Stimulated activated CD4-positive, alpha-beta T cell treated with anti-CD3 and anti-CD28 coated beads, Interleukin-2, amount 100 ng/mL, for 24 hours (primary cell): Measurements from ENCODE around the gene SERINC5.
A peak's percentile ranks its signal among the peaks of the same experiment; 100 is the strongest.

Experiments used
- DNase-seq, 2 donors: peaks; one replicate each; pipeline ENCODE4 v3.0.0-alpha.2; 2020

SERINC5 gene

DNA sequence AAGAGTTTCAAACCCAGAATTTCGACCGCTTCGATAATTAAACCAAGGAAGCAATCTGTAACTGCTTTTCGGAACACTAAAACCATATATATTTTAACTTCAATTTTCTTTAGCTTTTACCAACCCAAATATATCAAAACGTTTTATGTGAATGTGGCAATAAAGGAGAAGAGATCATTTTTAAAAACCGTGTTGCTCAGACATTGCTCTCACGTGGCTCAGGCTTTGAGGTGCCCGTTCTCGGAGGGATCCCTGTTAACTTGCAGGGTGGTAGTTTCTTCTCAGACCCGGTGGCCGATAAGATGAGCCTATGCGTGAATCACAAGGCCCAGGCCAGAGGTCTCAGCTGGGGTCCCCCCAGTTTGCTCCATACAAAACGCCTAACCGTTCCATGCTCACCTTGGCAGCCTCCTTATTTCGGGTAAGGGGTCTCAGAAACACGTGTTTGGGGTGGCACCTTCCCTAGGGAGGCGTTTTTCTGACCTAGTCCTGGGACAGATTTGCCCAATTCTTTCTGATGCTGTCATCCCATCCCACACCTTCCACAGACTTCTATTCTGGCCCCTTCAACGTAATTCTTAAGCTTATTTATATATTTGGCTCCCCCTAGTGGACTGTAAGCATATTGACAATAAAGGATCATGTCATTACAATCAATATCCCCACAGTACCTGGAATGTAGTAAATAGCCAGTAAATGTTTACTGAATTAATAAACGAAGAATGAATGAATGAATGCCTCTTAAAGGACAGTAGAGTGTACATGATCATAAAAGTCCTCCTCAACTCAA, 172.6 kb downstream of the SERINC5 start:
- DNase-seq, result peak; percentile 14 to 30

DNA sequence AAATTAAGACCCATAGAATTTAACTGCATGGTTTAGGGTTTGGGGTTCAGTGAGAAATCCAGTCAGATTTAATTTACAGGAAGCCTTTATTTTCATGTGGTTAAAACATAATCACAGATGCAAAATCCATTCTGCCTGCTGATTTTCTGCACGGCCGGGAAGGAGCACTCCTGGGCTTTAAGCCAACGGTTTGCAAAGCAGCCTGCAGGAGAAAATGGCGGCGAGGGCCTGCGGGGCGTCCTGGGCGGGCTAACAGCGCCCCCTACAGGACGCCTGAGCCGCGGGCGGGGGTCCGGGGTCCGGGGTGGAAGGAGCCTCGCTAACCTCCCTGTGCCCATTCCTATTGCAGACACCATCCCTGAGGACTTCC, 173.1 kb downstream of the SERINC5 start:
- DNase-seq, result peak; percentile 22 to 77

DNA sequence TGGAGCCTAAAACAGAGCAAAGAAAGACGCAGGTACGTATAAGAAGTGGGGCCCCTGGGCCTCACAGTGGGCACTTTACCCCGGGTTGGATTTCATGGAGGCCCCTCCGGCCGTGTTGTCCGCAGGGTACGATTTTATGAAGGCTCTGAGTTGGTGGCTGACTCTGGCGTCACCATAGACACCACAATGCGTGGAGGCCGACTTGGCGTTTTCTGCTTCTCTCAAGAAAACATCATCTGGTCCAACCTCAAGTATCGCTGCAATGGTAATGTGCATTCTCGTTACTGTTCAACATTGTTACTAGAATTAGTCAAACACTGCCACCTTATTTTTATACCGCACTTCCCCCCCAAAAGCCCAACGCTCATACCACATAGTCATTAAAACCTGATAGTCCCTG, 173.6 kb downstream of the SERINC5 start:
- DNase-seq, result no peak

DNA sequence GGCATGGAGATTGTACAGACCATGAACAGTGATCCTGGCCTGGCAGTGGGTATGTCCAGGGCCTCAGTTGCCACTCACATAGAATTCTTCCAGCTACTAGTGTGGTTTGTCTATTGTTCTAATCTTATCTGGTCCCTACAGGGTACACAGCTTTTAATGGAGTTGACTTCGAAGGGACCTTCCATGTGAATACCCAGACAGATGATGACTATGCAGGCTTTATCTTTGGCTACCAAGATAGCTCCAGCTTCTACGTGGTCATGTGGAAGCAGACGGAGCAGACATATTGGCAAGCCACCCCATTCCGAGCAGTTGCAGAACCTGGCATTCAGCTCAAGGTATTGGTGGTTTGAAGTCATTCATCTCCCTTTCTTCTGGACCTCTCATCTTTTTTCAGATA, 176.9 kb downstream of the SERINC5 start:
- no peak for DNase-seq

DNA sequence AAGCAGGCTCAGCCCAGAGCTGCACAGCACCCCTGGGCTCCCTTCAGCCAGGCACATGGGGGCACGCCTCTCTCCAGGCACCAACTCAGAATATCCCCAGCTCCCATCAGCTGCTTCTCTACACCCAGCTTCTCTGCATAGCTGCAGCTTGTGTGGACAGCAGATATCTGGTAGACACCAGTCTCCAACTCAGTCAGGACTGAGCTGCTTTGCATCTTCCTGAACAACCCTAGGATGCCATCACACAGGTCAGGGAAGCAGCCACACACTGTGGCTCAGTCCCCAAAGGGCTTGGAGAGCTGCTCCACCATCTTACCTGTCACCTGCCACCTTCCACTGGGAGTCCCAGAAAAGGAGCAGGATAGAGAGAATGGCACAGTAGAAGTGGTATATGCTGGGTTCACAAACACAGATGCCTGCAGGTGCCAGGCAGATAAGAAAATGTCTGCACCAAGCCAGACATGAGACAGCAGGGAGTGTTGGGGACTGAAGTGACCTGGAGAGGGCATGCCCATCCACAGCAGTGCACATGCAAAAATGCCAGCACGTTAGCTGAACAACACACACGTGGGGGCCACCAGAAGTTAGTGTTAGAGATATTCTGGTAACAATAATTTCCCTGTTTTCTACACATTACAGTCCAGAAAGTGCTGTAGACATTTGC, 178.7 kb downstream of the SERINC5 start:
- DNase-seq, result no peak

DNA sequence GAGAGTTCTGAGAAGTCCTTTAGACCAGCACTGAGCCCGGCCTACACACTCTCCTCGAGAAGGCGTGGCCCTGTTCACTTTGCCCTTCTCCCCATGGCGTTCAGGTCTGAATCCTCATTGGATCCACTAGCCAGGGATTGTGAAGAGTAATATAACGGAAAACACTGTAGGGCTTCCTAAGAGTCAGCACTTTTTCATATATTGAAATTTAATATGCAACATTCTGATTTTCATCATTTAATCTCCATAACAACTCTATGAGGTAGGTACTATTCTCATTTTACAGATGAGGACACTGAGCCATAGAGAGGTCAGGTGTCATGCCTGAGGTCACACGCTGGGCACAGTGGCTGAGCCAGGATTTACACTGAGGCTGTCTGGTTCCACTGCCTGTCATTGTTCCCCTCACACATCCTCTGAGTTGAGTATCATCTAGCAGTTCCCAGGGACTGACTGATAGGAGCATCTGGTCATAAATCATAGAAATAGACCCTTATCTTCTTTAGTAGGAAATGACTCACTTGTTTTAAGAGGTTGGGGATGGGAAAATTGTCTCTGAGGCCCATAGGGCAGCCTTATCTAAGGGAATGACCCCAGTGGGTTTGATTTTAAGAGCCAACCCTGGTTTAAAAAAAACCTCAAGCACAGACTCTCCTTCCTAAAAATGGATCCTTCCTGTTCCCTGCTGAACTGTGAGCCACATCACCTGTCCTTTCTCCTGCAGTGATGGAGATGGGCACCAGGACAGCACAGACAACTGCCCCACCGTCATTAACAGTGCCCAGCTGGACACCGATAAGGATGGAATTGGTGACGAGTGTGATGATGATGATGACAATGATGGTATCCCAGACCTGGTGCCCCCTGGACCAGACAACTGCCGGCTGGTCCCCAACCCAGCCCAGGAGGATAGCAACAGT, 179.5 kb downstream of the SERINC5 start:
- DNase-seq, result no peak

DNA sequence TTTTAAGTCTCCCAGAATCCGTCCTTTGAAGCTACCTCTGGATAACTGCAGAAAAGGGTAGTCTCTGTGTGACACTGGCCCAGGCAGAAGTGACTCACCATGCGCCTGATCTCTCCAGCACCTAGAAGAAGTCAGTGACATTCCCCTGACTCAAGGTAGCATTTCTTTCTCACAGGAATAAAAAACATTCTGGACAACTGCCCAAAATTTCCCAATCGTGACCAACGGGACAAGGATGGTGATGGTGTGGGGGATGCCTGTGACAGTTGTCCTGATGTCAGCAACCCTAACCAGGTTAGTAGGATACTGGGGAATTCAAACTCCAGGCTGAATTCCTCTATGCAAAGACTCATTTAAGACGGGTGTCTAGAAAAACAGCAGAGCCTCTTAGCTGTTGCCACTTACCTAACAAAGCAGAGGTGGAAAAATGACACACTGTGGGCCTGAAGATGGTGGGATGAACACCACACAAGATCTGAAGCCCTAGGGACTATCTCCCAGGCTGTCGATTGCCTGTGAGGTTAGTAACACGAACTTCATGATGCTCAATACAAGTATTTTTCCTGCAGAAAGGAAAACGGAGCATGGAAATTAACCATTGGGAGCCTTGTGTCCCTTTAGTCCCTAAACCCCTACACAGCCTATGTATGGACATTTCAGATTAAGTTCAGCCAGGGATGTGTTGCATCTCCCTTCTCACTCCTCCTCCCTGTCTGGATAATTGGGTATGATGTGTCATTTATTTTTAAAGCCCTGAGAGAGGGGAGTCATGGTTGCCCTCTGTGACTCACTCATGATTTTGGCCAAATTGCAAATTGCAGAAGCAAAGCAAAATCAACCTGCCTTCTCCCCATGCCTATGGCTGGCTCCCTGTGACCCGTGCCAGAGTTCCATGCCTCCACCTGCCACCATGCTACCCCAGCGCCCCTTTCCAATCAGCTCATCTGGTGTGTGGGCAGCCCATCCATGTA, 183.5 kb downstream of the SERINC5 start:
- no peak for DNase-seq

DNA sequence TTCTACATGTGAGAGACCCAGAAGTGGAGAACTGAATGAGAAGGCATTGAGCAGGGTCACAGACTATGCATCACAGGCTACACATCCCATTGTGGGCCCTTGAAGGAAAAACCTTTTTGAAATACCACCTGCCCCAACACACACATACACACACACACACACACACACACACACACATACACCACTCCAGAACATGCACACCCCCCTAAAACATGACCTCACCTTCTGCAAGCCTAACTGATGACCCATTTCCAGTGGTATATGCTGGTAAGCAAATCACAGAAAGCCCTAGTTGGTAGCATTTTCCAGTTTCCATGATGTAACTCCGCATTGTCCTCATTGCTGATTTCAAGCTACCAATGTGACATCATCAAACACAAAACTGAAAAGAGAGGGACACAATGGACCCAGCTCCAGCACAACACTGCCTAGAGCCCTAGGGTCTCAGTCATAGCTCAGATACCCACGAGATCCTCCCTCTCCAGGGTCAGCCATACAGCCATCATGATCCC, 184.3 kb downstream of the SERINC5 start:
- no peak for DNase-seq

DNA sequence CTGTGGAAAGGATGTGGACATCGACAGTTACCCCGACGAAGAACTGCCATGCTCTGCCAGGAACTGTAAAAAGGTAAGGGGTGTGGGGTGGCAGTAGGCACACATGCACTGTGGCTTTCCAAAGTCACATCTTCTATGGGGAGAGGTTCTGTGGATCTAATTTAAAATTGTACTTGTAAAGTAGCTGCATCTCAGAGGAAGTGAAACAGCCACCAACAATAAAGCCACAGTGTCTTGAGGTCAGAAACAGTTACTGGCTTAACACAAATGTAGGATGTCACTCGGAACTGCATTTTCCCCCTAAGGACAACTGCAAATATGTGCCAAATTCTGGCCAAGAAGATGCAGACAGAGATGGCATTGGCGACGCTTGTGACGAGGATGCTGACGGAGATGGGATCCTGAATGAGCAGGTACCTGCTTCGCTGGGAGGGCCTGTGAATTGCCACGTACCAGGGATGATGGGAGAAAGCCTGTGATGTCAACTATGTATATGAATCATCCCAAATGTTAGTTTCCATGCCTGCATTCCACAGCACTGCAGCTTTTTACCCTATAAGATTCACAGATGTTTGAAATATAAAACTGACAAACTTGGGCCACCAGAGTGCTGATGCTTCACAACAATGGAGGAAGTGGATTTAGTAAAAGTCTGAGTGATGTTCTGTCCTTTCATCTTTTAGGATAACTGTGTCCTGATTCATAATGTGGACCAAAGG, 185.4 kb downstream of the SERINC5 start:
- no peak for DNase-seq

DNA sequence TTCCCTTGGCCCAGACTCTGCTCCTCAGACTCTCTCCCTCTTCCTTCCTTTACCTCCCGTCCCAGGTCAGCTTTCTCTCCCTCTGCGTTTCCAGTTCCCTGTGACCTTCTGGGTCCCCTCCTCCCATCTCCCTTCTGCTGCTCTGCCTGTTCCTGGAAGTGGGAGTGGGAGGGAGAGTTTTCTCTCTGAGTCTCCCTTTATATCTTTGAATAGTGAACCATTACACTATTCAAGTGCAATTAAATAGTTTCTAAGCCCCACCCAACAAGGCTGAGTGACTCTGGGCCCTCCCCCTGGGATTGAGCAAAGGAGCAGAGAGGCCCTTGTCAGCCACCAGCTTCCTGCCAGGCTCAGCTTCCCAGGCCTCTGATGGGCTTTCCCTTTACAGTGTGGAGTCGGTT, 185.9 kb downstream of the SERINC5 start:
- DNase-seq, result no peak

DNA sequence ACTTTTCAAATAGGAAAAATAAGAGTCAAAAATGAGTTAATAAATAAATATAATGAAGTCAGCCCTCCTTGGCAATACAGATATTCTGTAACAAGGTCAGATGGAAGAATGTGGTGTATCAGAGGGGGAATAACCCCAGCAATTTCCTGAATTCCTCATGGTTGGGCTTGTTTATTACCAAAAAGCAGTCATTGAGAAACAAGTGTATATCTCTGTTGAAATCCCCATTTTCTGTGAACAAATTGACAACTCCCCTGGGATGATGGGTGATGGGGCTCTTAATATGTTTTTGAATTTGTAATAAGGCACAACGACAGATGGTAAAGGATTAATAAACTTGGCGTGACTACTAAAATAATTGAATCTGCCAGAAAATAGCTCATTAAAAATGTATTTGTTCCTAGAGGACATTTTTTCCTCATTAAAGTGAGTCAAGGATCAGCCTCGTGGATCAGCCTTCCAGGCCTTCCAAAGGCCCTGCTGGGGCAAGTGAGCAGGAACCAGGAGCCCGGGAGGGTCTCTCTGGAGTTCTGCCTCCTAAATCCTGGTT, 186.5 kb downstream of the SERINC5 start:
- no peak for DNase-seq

DNA sequence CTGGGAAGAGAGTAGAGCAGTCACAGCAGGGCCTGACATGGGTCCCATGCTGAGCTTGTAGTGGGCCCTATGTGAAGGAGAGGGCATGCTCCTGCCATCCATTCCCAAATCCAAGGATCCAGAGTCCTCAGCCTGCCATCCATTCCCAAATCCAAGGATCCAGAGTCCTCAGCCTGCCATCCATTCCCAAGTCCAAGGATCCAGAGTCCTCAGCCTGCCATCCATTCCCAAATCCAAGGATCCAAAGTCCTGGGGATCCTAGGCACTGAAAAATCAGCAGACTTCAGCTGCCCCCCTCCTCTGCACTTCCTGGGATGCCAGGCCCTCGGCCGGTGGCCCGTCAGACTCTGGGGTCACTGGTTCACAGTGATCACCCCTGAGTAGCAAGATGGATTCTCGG, 187.1 kb downstream of the SERINC5 start:
- DNase-seq, result no peak

DNA sequence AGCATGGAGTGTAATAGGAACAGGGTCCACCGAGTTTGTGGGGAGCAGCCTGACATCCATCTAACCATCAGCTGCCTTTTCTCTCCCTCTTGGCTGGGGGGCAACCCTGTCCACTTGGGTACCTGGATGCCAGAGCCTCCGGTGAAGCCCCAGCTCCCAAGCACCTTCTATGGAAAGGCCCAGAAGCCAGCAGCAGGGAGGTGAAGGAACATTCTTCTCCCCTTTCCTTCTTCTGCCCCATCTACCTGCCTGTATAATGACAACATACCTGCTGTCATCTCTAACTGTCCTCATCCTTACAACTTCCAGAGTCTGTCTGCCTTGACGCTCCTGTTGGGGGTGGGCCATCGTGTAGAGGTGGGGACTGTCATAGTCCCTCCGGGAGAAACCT, 187.6 kb downstream of the SERINC5 start:
- no peak for DNase-seq

DNA sequence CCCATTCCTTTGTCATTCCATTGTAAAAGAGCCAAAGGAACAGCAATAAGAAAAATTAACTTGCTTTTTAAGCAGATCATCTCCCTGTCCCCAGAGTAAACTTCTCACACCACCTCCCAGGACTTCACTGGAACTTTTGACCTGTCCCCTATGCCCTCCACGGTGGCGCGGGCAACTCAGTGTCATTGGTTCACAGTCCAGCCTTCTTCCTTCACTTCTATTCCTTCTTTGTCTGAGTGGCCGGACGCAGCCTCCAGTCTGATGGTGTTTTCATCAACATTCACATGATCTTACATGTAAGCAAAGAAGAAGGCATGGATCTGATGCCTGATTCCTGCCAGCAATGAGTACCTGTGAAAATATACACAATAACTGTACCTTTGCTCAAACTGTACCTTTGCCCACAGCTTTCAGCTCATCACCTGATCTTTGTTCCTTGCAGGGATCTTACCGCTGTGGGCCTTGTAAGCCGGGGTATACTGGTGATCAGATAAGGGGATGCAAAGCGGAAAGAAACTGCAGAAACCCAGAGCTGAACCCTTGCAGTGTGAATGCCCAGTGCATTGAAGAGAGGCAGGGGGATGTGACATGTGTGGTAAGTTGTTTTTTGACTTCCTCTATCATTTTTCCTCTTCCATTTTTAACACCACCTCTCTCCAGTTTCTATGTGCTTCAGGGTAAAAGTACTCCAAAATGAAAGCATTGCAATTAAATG, 188.2 kb downstream of the SERINC5 start:
- DNase-seq, result no peak

DNA sequence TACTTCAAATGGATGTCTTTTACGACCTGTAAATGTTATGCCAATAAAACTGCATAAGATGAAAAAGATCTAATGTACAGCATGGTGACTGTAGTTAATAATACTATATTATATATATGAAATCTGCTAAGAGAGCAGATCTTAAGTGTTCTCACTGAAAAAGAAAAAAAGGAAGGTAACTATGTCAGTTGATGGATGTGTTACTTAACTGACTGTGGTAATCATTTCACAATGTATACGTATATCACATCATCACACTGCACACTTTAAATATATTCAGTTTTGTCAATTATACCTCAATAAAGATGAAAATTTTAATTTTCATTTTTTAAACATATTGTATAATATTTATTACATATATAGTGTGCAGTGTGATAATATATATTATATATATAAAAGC, 188.8 kb downstream of the SERINC5 start:
- no peak for DNase-seq

DNA sequence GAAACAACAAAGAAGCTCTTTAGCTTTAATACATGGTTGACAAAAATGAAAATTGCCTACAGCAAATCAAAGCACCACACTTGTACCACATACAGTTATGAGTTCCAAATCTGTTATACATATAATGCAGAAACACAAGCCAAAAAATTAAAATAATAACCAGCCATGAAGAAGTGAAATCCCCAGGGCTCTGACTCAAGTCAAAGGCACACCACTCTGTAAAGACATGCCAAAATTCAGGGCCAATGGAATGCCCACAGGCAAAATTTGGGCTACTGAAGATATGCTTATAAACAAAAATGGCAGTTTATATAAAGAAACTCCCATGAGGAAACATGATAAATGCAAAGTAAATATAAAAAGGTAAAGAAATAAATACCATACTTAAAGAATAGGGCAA, 191.7 kb downstream of the SERINC5 start:
- DNase-seq, result no peak
